IMR-90 (cell line): Measurements from ENCODE around the gene TRIM33. TPM values are rescaled to one million over a fixed set of nuclear protein-coding genes. Genes with fewer than 3 reads are reported as not detected.

Experiments used
- ATAC-seq: fragments of 200-7000 bp; cut with Tn5 transposase; 2 replicates; pipeline ENCODE4 v1.9.1; 2020; ENCODE audit warnings: low read depth, mild to moderate bottlenecking, moderate library complexity
- BruUV-seq: library from RNA; stranded (reverse); fragments of 400-500 nt; replicated peaks from 2 replicates; lab custom pipeline; 2021; lab: Mats Ljungman, UMichigan
- CTCF ChIA-PET: fragments of 300-600 bp; formaldehyde crosslinking; extraction: SDS; loops from one replicate; lab custom pipeline; 2021; ENCODE audit warnings: antibody characterized with exemption; lab: Yijun Ruan, JAX
- POLR2A ChIA-PET: fragments of 300-600 bp; sonication (Branson Sonifier 250); formaldehyde crosslinking; loops from one replicate; lab custom pipeline; 2022; ENCODE audit warnings: antibody characterized with exemption; ENCODE audit not compliant: unreplicated experiment; lab: Charles Lee
- DNase-seq: peaks from one replicate; pipeline ENCODE4 v3.0.0; 2013
- H2AFZ ChIP-seq: replicated peaks from 2 replicates; pipeline ENCODE3; 2013; ENCODE audit warnings: low read length, mild to moderate bottlenecking; ENCODE audit not compliant: poor library complexity
- H2AK5ac ChIP-seq: 2 replicates; pipeline ENCODE4 v1.6.1; 2013; ENCODE audit warnings: low read depth, low read length, inconsistent platforms
- H2AK9ac ChIP-seq: replicated peaks from 2 replicates; pipeline ENCODE3; 2013; ENCODE audit warnings: mild to moderate bottlenecking, low read depth, low read length, moderate library complexity; ENCODE audit not compliant: poor library complexity
- H2BK120ac ChIP-seq: 2 replicates; pipeline ENCODE4 v1.6.1; 2013; ENCODE audit warnings: low read depth, low read length, inconsistent platforms
- H2BK15ac ChIP-seq: 3 replicates; pipeline ENCODE4 v1.6.1; 2013; ENCODE audit warnings: low read depth, low read length, inconsistent platforms
- H2BK20ac ChIP-seq: 2 replicates; pipeline ENCODE4 v1.6.1; 2013; ENCODE audit warnings: low read depth, mild to moderate bottlenecking, inconsistent platforms, low read length, moderate library complexity
- H2BK5ac ChIP-seq: 2 replicates; pipeline ENCODE4 v1.6.1; 2013; ENCODE audit warnings: mild to moderate bottlenecking, low read depth, low read length, inconsistent platforms; ENCODE audit not compliant: poor library complexity, severe bottlenecking
- H3K14ac ChIP-seq: replicated peaks from 2 replicates; pipeline ENCODE4 v1.6.1; 2013; ENCODE audit warnings: low read depth, low read length, inconsistent platforms
- H3K18ac ChIP-seq: 2 replicates; pipeline ENCODE4 v1.6.1; 2013; ENCODE audit warnings: low read depth, low read length, control low read depth
- H3K23ac ChIP-seq: 2 replicates; pipeline ENCODE4 v1.6.1; 2013; ENCODE audit warnings: low read depth, low read length, inconsistent platforms
- H3K27ac ChIP-seq: 2 replicates; pipeline ENCODE4 v1.5.1; 2013; ENCODE audit warnings: mild to moderate bottlenecking, control low read depth, low read length; ENCODE audit not compliant: insufficient read depth
- H3K27me3 ChIP-seq: 2 replicates; pipeline ENCODE4 v1.6.1; 2013; ENCODE audit warnings: low read length; ENCODE audit not compliant: control insufficient read depth, insufficient read depth
- H3K36me3 ChIP-seq: 2 replicates; pipeline ENCODE4 v1.6.1; 2013; ENCODE audit warnings: low read length, mixed read lengths; ENCODE audit not compliant: control insufficient read depth, insufficient read depth
- H3K4ac ChIP-seq: 2 replicates; pipeline ENCODE4 v1.6.1; 2013; ENCODE audit warnings: low read depth, low read length, inconsistent platforms
- H3K4me1 ChIP-seq: 2 replicates; pipeline ENCODE4 v1.6.1; 2013; ENCODE audit warnings: low read length, mixed read lengths; ENCODE audit not compliant: control insufficient read depth, insufficient read depth
- H3K4me2 ChIP-seq: 2 replicates; pipeline ENCODE4 v1.6.1; 2013; ENCODE audit warnings: low read depth, mild to moderate bottlenecking, control low read depth, low read length, moderate library complexity
- H3K4me3 ChIP-seq: 2 replicates; pipeline ENCODE4 v1.5.1; 2013; ENCODE audit warnings: low read depth, mild to moderate bottlenecking, control low read depth, low read length, moderate library complexity; ENCODE audit not compliant: insufficient read depth
- H3K56ac ChIP-seq: 2 replicates; pipeline ENCODE4 v1.6.1; 2013; ENCODE audit warnings: low read length, inconsistent platforms; ENCODE audit not compliant: insufficient read depth; ENCODE audit errors: extremely low read depth
- H3K79me1 ChIP-seq, 2 experiments: 2 replicates each; pipeline ENCODE4 v1.6.1; 2013; ENCODE audit warnings: low read length in 2 of 2, inconsistent platforms in 1 of 2, low read depth in 1 of 2
- H3K9ac ChIP-seq: 2 replicates; pipeline ENCODE4 v1.6.1; 2013; ENCODE audit warnings: low read depth, low read length, control low read depth
- H3K9me1 ChIP-seq: 2 replicates; pipeline ENCODE4 v1.6.1; 2013; ENCODE audit warnings: low read length, inconsistent platforms; ENCODE audit not compliant: insufficient read depth
- H3K9me3 ChIP-seq: 2 replicates; pipeline ENCODE4 v1.6.1; 2013; ENCODE audit warnings: low read length; ENCODE audit not compliant: control insufficient read depth, insufficient read depth
- H4K20me1 ChIP-seq: 2 replicates; pipeline ENCODE4 v1.6.1; 2013; ENCODE audit warnings: low read length, inconsistent platforms; ENCODE audit not compliant: insufficient read depth
- H4K5ac ChIP-seq: 2 replicates; pipeline ENCODE4 v1.6.1; 2013; ENCODE audit warnings: mild to moderate bottlenecking, low read depth, low read length, control low read depth
- H4K8ac ChIP-seq, 2 experiments: 2 replicates each; pipeline ENCODE4 v1.6.1; 2013; ENCODE audit warnings: low read depth in 2 of 2, low read length in 2 of 2, control low read depth in 1 of 2, inconsistent platforms in 1 of 2
- H4K91ac ChIP-seq: 2 replicates; pipeline ENCODE4 v1.6.1; 2013; ENCODE audit warnings: low read depth, low read length, inconsistent platforms; ENCODE audit not compliant: insufficient read depth
- BHLHE40 ChIP-seq: fragments of 150-350 bp; IDR thresholded peaks from 2 replicates; pipeline ENCODE4 v1.6.1; 2016; ENCODE audit warnings: mild to moderate bottlenecking, low read depth, low read length
- CEBPB ChIP-seq: IDR thresholded peaks from 2 replicates; pipeline ENCODE4 v1.6.1; 2012; ENCODE audit warnings: low read depth, low read length, improper control_type of control experiment
- CHD1 ChIP-seq: IDR thresholded peaks from 2 replicates; pipeline ENCODE4 v1.6.1; 2012; ENCODE audit warnings: low read depth, low read length, improper control_type of control experiment
- FOS ChIP-seq: fragments of 150-350 bp; IDR thresholded peaks from 2 replicates; pipeline ENCODE4 v1.6.1; 2016; ENCODE audit warnings: low read depth, low read length
- MAFK ChIP-seq: IDR thresholded peaks from 2 replicates; pipeline ENCODE4 v1.6.1; 2012; ENCODE audit warnings: low read depth, low read length, improper control_type of control experiment
- MAZ ChIP-seq: IDR thresholded peaks from 2 replicates; pipeline ENCODE4 v1.6.1; 2012; ENCODE audit warnings: low read depth, mild to moderate bottlenecking, low read length, improper control_type of control experiment, moderate library complexity, borderline replicate concordance
- MXI1 ChIP-seq: IDR thresholded peaks from 2 replicates; pipeline ENCODE4 v1.6.1; 2012; ENCODE audit warnings: low read depth, mild to moderate bottlenecking, low read length, moderate library complexity, borderline replicate concordance
- NFE2L2 ChIP-seq: fragments of 150-350 bp; IDR thresholded peaks from 2 replicates; pipeline ENCODE4 v1.6.1; 2016; ENCODE audit warnings: low read depth, mild to moderate bottlenecking, low read length
- POLR2A ChIP-seq: IDR thresholded peaks from 2 replicates; pipeline ENCODE4 v1.6.1; 2012; ENCODE audit warnings: mild to moderate bottlenecking, low read depth, low read length
- RAD21 ChIP-seq: IDR thresholded peaks from 2 replicates; pipeline ENCODE4 v1.6.1; 2012; ENCODE audit warnings: low read length, improper control_type of control experiment
- RCOR1 ChIP-seq: IDR thresholded peaks from 2 replicates; pipeline ENCODE4 v1.6.1; 2012; ENCODE audit warnings: mild to moderate bottlenecking, low read length, improper control_type of control experiment; ENCODE audit not compliant: insufficient replicate concordance
- RFX5 ChIP-seq: IDR thresholded peaks from 2 replicates; pipeline ENCODE4 v1.8.0; 2012; ENCODE audit warnings: low read depth, mild to moderate bottlenecking, low read length, moderate library complexity
- SMC3 ChIP-seq: fragments of 150-350 bp; IDR thresholded peaks from 2 replicates; pipeline ENCODE4 v1.6.1; 2016; ENCODE audit warnings: low read depth, mild to moderate bottlenecking, antibody characterized with exemption, low read length, moderate library complexity
- WGBS, 2 experiments: methylation state at CpG; one replicate each; pipeline versions ENCODE4 v1.1.5 to v1.1.7; 2013; ENCODE audit warnings: missing lambda C conversion rate in 2 of 2; ENCODE audit not compliant: insufficient read length in 1 of 2; ENCODE audit errors: extremely low coverage in 2 of 2; 5-methylcytosine and 5-hydroxymethylcytosine counted together
- dilution Hi-C: fragments of 300-500 bp; cut with HindIII; formaldehyde crosslinking; loops from one replicate; pipeline ENCODE4 v1.14.3; 2018; ENCODE audit warnings: low sequenced_read_pairs; ENCODE audit not compliant: unreplicated experiment
- in situ Hi-C: fragments of 300-500 bp; cut with MboI; formaldehyde crosslinking; loops from 3 replicates; pipeline ENCODE4 v1.14.3; 2019; ENCODE audit warnings: low sequenced_read_pairs, inconsistent platforms, mixed read lengths
- intact Hi-C: fragments of 100-400 bp; cut with micrococcal nuclease; formaldehyde crosslinking; loops from 2 replicates; pipeline ENCODE4 v1.10.0; 2022
- polyA plus RNA-seq, 3 experiments: library from polyadenylated mRNA; depleted of rRNA; stranded (reverse); fragments of >200 nt; gene quantifications; 2 replicates each; pipeline ENCODE4 v1.2.3, GENCODE V29; 2012; ENCODE audit warnings: low replicate concordance in 1 of 3
- total RNA-seq: library from RNA; depleted of rRNA; stranded (reverse); fragments of >200 nt; gene quantifications from 2 replicates; pipeline ENCODE4 v1.2.3, GENCODE V29; 2012
- TF ChIP-seq, protein P1 (sequence below): fragments of 150-350 bp; IDR thresholded peaks from 2 replicates; pipeline ENCODE4 v1.6.1; 2017; ENCODE audit warnings: mild to moderate bottlenecking, antibody characterized with exemption, low read length, low read depth
- TF ChIP-seq, protein P2 (sequence below): conservative IDR thresholded peaks from 2 replicates; pipeline ENCODE4 v1.5.1; 2012; ENCODE audit warnings: mild to moderate bottlenecking, low read depth, low read length, improper control_type of control experiment
- TF ChIP-seq, protein P3 (sequence below): fragments of 150-350 bp; IDR thresholded peaks from 2 replicates; pipeline ENCODE4 v1.6.1; 2016; ENCODE audit warnings: low read depth, mild to moderate bottlenecking, low read length, moderate library complexity, borderline replicate concordance

TRIM33 gene
- total and polyA plus RNA-seq, 2 of the 4 experiments (the other 2 are of a cell fraction) = 9.5 to 40.1 TPM

DNA sequence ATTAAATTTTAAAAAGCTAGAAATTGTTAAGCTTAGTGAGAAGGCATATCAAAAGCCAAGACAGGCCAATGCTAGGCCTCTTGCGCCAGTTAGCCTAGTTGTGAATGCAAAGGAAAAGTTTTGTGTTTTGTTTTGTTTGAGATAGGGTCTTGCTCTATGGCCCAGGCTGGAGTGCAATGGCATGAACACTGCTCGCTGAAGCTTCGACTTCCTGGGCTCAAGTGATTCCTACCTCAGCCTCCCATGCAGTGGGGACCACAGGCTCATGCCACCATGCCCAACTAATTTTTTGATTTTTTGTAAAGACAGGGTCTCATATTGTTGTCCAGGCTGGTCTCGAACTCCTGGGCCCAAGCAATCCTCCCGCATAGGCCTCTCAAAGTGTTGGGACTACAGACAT is 40.3 kb downstream of the TRIM33 start:
- Histone ChIP-seq H3K9me3 (no peaks in the 10 kb centered on the region), H3K27ac (no peak overlapping the region), H3K4me2 (no peak overlapping the region), H3K9me1 (peaks cover 6% of the 10 kb centered on the region; the same call in 1 of the 2 replicates), H2BK120ac (no peak overlapping the region), H3K4me1 (no peaks in the 10 kb centered on the region), H3K79me1 (peaks cover 44 to 63% of the 10 kb centered on the region in 2 experiments), H3K56ac (no peak overlapping the region), H4K8ac (no peak overlapping the region), H3K18ac (no peak overlapping the region), H3K27me3 (no peaks in the 10 kb centered on the region), H3K36me3 (peaks cover 4% of the 10 kb centered on the region; the same call in 1 of the 2 replicates), H4K20me1 (peaks cover 43% of the 10 kb centered on the region), H2BK15ac (no peak overlapping the region), H4K5ac (no peak overlapping the region), H3K9ac (no peak overlapping the region), H3K4me3 (no peak overlapping the region), H2BK20ac (no peak overlapping the region), H3K4ac (no peak overlapping the region), H2AK5ac (no peak overlapping the region), H3K23ac (no peak overlapping the region), H4K91ac (no peak overlapping the region), H2AK9ac (peak overlapping the region; percentile 16), H2BK5ac (no peak overlapping the region), H3K14ac (no peak overlapping the region), H2AFZ (no peak overlapping the region)
- no peak for TF ChIP-seq MAFK
- TF ChIP-seq, protein P1, sequence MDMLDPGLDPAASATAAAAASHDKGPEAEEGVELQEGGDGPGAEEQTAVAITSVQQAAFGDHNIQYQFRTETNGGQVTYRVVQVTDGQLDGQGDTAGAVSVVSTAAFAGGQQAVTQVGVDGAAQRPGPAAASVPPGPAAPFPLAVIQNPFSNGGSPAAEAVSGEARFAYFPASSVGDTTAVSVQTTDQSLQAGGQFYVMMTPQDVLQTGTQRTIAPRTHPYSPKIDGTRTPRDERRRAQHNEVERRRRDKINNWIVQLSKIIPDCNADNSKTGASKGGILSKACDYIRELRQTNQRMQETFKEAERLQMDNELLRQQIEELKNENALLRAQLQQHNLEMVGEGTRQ = no peak
- TF ChIP-seq MAZ = no peak
- TF ChIP-seq CHD1 = no peak
- TF ChIP-seq, protein P2, sequence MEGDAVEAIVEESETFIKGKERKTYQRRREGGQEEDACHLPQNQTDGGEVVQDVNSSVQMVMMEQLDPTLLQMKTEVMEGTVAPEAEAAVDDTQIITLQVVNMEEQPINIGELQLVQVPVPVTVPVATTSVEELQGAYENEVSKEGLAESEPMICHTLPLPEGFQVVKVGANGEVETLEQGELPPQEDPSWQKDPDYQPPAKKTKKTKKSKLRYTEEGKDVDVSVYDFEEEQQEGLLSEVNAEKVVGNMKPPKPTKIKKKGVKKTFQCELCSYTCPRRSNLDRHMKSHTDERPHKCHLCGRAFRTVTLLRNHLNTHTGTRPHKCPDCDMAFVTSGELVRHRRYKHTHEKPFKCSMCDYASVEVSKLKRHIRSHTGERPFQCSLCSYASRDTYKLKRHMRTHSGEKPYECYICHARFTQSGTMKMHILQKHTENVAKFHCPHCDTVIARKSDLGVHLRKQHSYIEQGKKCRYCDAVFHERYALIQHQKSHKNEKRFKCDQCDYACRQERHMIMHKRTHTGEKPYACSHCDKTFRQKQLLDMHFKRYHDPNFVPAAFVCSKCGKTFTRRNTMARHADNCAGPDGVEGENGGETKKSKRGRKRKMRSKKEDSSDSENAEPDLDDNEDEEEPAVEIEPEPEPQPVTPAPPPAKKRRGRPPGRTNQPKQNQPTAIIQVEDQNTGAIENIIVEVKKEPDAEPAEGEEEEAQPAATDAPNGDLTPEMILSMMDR = no peak
- TF ChIP-seq FOS = no peak
- TF ChIP-seq RCOR1 = no peak
- no peak for TF ChIP-seq BHLHE40
- no peak for TF ChIP-seq RFX5
- no peak for TF ChIP-seq RAD21
- TF ChIP-seq SMC3 = no peak
- no peak for TF ChIP-seq CEBPB
- TF ChIP-seq POLR2A = no peak
- no peak for TF ChIP-seq NFE2L2
- no peak for TF ChIP-seq MXI1
- TF ChIP-seq, protein P3, sequence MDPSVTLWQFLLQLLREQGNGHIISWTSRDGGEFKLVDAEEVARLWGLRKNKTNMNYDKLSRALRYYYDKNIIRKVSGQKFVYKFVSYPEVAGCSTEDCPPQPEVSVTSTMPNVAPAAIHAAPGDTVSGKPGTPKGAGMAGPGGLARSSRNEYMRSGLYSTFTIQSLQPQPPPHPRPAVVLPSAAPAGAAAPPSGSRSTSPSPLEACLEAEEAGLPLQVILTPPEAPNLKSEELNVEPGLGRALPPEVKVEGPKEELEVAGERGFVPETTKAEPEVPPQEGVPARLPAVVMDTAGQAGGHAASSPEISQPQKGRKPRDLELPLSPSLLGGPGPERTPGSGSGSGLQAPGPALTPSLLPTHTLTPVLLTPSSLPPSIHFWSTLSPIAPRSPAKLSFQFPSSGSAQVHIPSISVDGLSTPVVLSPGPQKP = no peak
- ATAC-seq = no peak
- ChIA-PET CTCF (no interaction called here), POLR2A (no interaction called here)
- dilution Hi-C loops (no loop called here), intact Hi-C loops (no loop called here), in situ Hi-C loops (no loop called here)
- no peak for DNase-seq
- 67% methylated on average over 3 of the region's 5 CpGs; no CpG with 5 or more reads in 1 of the 2 experiments for WGBS, 2 experiments
- BruUV-seq = no TSS peak
